Measurements from ENCODE around the gene IPP.
"Not testable (repeated sequence)": the region's sequence is repeated elsewhere in the genome, so short reads cannot be mapped to it uniquely, and the experiment has no call there.

The IPP gene

GRCh38 chr1:45750298-45751038 is at the start of gene IPP:
IPP (minus strand) TSS chr1:45750653; CDS start chr1:45746411, 4,242 bp downstream.
- peak; percentile 96 for DNase-seq (ENCODE audit: low read depth)

DNA sequence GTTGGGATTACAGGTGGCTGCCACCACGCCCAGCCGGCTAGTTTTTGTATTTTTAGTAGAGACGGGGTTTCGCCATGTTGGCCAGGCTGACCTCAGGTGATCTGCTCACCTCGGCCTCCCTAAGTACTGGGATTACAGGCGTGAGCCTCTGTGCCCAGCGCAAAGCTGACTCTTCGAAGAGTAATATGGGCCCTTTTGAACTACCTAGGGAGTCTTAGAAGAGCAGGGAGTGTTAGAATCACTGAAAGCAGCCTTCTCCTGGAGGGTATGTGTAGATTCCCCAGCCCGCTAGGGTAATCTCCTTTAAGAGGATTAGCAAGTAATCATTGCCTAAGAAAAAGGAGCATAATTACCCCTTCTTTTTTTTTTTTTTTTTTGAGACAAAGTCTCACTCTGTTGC is 46.5 kb upstream of the IPP start:
- no peak for DNase-seq (ENCODE audit: low read depth)

GRCh38 chr1:45796381-45796780 is 45.9 kb upstream of the IPP start:
- no peak for DNase-seq (ENCODE audit: low read depth)

DNA sequence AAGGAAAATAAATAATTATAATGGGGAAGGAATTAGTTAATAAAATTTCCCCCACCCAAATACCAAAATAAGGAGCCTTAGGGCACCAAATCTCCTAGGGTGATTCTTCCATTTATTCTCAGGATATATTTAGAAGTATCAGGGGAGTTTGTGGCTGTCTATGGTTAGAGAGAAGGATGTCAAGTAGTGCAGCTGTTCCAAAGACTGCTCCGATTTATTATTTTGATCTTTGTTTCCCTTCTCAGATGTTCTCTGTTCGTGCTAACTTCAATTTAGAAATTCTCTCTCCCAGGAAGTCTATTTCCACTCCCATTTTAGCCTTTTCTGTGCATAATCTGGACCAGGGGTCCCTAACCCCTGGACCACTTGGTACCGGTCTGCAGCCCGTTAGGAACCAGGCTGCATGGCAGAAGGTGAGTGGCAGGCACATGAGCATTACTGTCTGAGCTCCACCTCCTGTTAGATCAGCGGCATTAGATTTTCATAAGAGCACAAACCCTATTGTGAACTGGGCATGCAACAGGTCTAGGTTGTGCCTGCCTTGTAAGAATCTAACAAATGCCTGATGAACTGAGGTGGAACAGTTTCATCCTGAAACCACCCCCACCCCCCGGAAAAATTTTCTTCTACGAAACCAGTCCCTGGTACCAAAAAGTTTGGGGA is 43.6 kb upstream of the IPP start:
- DNase-seq (ENCODE audit: low read depth) = no peak

GRCh38 chr1:45792744-45793143 is 42.3 kb upstream of the IPP start:
- DNase-seq (ENCODE audit: low read depth) = no peak

DNA sequence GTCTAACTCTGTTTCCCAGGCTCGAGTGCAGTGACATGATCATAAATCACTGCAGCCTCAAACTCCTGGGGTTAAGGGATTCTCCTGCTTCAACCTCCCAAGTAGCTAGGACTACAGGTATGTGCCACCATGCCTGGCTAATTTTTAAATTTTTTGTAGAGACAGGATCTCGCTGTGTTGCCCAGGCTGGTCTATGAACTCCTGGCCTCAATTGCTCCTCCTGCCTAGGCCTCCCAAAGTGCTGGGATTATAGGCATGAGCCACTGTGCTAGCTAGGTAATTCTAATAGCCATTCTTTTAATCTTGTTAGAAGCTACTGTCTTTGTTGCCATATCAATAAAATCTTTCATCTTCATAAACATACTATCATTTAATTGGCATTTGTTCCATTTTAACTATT is 39.1 kb upstream of the IPP start:
- DNase-seq (ENCODE audit: low read depth) = no peak

- no peak for DNase-seq (ENCODE audit: low read depth)
Measured at GRCh38 chr1:45787905-45788304, 37.5 kb upstream of the IPP start.

DNA sequence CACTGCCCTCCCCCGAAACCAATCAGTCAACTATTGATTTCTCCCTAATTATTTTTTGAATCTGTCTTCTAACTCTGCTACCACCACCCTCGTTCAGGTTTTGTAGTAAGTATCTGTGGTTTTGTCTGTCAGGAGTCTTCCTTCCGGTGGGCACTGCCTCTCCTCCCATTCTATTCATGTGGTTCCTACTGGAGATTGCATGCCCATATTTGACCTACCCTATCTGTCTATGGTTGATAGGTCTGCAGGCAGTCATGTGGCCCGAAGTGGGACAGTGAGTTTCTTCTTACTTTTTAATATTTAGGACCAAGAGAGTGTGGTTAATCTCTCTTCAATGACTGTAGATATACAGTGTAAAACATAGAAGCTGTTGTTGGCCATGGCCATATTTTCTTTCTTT is 35.1 kb upstream of the IPP start:
- no peak for DNase-seq (ENCODE audit: low read depth)

DNA sequence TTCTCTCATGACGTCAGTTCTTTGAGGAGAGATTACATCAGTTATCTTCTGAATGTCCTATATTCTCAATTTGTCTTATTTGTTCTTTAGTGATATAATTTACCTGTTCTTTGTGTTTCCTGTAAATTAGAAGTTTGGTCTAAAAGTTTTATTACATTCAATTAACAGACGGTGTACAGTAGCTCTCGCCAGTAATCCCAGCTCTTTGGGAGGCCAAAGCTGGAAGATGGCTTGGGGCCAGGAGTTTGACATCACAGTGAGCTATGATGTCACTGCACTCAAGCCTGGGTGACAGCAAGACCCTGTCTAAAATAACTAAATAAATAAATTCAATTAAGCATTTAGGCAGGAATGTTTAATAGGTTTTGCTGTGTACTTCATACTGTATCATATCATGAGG is 25.3 kb upstream of the IPP start:
- no peak for DNase-seq (ENCODE audit: low read depth)

DNA sequence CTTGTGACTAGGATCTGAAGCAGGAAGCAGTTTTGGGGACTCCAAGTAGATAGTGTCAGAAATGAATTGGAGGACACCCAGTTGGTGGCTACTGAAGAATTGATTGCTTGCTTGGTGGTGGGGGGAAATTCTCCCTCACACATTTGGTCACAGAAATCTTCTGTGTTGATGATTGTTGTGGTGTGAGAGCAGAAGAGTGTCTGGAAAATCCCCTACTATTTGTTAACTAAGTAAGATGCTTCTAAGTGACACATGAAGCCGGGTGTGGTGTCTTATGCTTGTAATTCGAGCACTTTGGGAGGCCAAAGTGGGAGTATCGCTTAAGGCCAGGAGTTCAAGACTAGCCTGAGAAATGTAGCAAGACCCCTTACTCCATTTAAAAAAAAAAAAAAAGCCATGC is 22.5 kb upstream of the IPP start:
- no peak for DNase-seq (ENCODE audit: low read depth)

- no peak for DNase-seq (ENCODE audit: low read depth)
Measured at GRCh38 chr1:45769261-45769932, 18.9 kb upstream of the IPP start.

GRCh38 chr1:45767035-45767434 is 16.6 kb upstream of the IPP start:
- DNase-seq (ENCODE audit: low read depth) = no peak

DNA sequence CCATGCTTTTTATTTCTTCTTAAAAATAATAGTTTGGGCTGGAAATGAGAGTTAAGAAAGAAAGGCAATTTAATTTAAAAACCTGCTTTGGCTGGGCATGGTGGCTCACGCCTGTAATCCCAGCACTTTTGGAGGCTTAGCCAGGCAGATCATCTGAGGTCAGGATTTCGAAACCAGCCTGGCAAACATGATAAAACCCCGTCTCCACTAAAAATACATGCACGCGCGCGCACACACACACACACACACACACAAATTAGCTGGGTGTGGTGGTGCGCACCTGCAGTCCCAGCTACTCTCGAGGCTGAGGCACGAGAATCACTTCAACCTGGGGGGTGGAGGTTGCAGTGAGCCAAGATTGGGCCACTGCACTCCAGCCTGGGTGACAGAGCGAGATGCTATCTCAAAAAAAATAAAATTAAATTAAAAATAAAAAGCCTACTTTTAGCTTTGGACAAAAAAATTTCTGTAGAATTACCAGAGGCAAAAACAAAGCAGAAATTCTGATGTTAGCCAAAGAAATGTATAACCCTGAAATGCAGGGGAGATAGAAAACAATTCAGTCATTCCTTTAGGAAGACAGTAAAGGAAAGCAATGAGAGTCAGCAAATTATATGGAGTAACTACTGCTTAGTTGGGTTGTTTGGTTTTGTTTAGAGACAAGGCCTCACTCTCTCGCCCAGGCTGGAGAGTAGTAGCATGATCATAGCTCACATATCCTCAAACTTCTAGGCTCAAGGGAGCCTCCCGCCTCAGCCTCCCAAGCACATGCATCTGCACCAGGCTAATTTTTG is 15.7 kb upstream of the IPP start:
- no peak for DNase-seq (ENCODE audit: low read depth)

GRCh38 chr1:45762291-45762690 is 11.8 kb upstream of the IPP start:
- no peak for DNase-seq (ENCODE audit: low read depth)

DNA sequence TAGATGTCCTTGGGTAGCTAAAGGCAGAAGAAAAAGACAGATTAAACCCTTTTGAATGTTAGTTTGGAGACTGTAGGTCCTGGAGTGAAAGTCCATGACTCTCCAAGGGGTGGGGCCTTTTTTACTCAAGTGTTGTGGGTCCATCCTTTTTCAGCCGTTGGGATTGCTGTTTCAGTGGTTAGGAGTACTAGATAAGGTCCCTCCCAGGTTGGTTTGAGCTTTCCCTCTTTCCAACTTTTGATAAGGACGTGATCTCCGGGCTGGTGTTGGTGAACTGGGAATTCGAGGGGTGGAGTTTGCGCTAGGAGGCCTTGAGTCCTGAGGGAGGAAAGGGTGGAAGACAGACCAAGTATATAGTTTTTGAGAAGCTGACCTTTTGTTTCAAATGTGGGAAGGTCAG is 5.2 kb upstream of the IPP start:
- no peak for DNase-seq (ENCODE audit: low read depth)

DNA sequence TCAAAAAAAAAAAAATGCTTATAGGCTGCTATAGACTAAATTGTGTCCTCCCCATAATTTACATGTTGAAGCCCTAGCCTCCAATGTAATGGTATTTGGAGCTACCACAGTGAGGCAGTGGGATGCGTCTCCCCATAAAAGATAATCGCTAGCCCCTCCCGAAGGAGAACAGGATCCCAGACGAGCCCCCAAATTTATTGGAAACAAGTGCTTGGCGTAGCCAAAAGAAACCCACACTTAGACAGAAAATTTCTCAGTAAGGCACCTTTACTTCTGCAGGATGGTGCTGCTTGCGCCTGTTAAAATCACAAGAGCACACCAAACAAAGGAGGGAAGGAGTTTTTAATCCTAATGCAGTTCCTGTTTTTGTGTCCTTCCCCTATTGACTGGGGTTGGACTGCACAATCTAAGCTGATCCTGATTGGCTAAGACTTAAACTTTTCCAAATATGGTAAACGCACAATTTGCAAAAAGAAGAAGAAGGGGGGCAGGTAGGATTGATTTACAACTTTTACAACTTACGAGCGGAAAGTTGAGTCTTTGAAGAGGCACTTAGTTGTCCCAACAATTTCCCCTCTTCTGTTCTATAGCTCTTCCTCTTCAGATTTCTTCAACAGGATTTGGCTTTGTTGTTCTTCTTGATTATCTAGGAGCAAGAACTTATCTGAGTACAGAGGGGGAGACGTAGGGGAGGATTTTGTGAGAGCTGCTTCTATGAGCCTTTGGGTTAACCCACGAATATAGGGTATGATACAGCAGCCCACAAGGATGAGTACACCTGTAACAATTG is 3.0 kb upstream of the IPP start:
- no peak for DNase-seq (ENCODE audit: low read depth)

DNA sequence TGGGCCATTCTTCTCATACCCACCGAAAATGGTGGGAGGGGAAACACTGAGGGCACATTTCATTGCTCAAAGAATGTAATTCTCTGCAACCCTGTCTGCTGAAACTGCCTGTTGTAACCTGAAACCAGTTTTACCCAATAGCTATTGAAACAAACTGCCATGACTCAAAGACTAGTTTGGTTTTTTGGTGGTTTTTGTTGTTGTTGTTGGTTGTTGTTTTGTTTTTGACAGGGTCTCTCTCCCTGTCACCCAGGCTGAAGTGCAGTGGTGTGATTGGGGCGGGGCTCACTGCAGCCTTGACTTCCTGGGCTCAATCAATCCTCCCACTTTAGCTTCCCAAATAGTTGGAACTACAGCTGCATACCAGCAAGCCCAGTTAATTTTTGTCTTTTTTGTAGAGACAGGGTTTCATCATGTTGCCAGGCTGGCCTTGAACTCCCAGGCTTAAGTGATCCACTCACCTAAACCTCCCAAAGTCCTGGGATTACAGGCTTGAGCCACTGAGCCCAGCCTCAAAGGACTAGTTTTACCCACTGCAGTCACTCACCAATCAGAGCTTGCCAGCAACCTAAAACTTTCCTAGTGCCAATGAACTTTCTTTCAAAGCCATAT is 2.1 kb upstream of the IPP start:
- no peak for DNase-seq (ENCODE audit: low read depth)

GRCh38 chr1:45752014-45752413 is 1.6 kb upstream of the IPP start:
- no peak for DNase-seq (ENCODE audit: low read depth)

DNA sequence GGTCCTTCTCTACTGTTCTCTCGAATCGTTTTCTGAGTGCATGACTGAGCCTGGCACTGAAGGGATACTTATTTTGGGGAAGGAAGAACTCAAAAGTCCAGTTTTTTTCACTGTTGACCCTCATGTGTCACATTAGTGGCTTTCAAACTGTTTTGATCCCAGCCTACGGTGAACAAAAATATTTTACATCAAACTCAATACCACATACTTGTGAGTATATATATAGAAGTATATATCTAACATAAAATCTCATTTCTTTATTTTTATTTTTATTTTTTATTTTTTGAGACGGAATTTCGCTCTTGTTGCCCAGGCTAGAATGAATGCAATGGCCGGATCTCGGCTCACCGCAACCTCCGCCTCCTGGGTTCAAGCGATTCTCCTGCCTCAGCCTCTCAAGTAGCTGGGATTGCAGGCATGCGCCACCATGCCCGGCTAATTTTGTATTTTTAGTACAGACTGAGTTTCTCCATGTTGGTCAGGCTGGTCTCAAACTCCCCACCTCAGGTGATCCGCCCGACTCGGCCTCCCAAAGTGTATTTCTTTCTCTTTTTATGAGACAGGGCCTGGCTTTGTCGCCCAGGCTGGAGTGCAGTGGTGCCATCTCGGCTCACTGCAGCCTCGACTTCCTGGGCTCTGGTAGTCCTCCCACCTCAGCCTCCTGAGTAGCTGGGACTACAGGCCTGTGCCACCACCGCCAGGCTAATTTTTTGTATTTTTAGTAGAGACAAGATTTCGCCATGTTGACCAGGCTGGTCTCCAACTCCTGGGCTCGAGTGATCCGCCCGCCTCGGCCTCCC is 786 bp upstream of the IPP start:
- DNase-seq (ENCODE audit: low read depth) = not testable (repeated sequence)

- no peak for DNase-seq (ENCODE audit: low read depth)
Measured at GRCh38 chr1:45746922-45747321, 3.5 kb downstream of the IPP start.
